Neutrophil (primary cell): ENCODE results near the gene SDF4.

Experiments used
- H3K27ac ChIP-seq: fragments of 200-600 bp; sonication (generic); 2 replicates; pipeline ENCODE4 v1.5.1; 2016; ENCODE audit warnings: mild to moderate bottlenecking, moderate library complexity
- H3K27me3 ChIP-seq: fragments of 200-600 bp; sonication (generic); 2 replicates; pipeline ENCODE4 v1.6.0; 2016; ENCODE audit warnings: mild to moderate bottlenecking
- H3K36me3 ChIP-seq: fragments of 200-600 bp; sonication (generic); 2 replicates; pipeline ENCODE4 v1.5.1; 2017
- H3K4me1 ChIP-seq, 2 experiments: fragments of 200-600 bp in 1 of 2; sonication (generic) in 1 of 2; 1 replicate in 1 of 2; 2 replicates in 1 of 2; pipeline versions ENCODE4 v1.5.1 to v1.6.1; 2013 to 2016; ENCODE audit warnings: low read depth in 1 of 2, low read length in 1 of 2, mild to moderate bottlenecking in 1 of 2, moderate library complexity in 1 of 2; ENCODE audit not compliant: control insufficient read depth in 1 of 2, insufficient read depth in 1 of 2
- H3K4me3 ChIP-seq, 2 experiments: fragments of 200-600 bp in 1 of 2; sonication (generic) in 1 of 2; 1 replicate in 1 of 2; 2 replicates in 1 of 2; pipeline ENCODE4 v1.5.1; 2013 to 2016; ENCODE audit warnings: low read depth in 1 of 2, low read length in 1 of 2, mild to moderate bottlenecking in 1 of 2, moderate library complexity in 1 of 2
- H3K9me3 ChIP-seq: fragments of 200-600 bp; sonication (generic); 2 replicates; pipeline ENCODE4 v1.5.1; 2016
- CTCF ChIP-seq: fragments of 200-600 bp; sonication (generic); IDR thresholded peaks from 2 replicates; pipeline ENCODE4 v1.5.1; 2016; ENCODE audit warnings: antibody characterized with exemption

The SDF4 gene

GRCh38 chr1:1215080-1215676 is 16.6 kb downstream of the SDF4 start:
- Histone ChIP-seq H3K9me3 (no peaks in the 10 kb centered on the region), H3K27me3 (peaks cover 52% of the 10 kb centered on the region), H3K36me3 (peaks cover 51% of the 10 kb centered on the region), H3K4me3 (no peak overlapping the region), H3K27ac (no peak overlapping the region), H3K4me1 (peaks cover 0 to 11% of the 10 kb centered on the region in 2 experiments)
- no peak for TF ChIP-seq CTCF

- H3K4me3 ChIP-seq: no peak within 1 kb of the TSS
- peaks cover 35% of the 10 kb centered on the region for H3K36me3 ChIP-seq
- H3K27ac ChIP-seq: no peak within 1 kb of the TSS
- TF ChIP-seq CTCF: no peak
- peaks cover 0 to 11% of the 10 kb centered on the region in 2 experiments for H3K4me1 ChIP-seq
- H3K9me3 ChIP-seq: no peaks in the 10 kb centered on the region
- peaks cover 67% of the 10 kb centered on the region for H3K27me3 ChIP-seq
Measured at GRCh38 chr1:1213345-1214265, 18.2 kb downstream of the SDF4 start, which contains the start of gene TNFRSF4. Gene TNFRSF4, minus strand, starts transcription at chr1:1214153. Its CDS starts 26 bp downstream, at chr1:1214127.

GRCh38 chr1:1212780-1213344 is 18.9 kb downstream of the SDF4 start:
- peaks cover 0 to 11% of the 10 kb centered on the region in 2 experiments for H3K4me1 ChIP-seq
- no peak for TF ChIP-seq CTCF
- H3K36me3 ChIP-seq: peaks cover 28% of the 10 kb centered on the region
- peaks cover 75% of the 10 kb centered on the region for H3K27me3 ChIP-seq
- H3K4me3 ChIP-seq: no peak overlapping the region
- H3K27ac ChIP-seq: no peak overlapping the region
- no peaks in the 10 kb centered on the region for H3K9me3 ChIP-seq

GRCh38 chr1:1211541-1212441 is 20.0 kb downstream of the SDF4 start:
- Histone ChIP-seq H3K4me1 (peaks cover 0 to 11% of the 10 kb centered on the region in 2 experiments), H3K27ac (no peak overlapping the region), H3K4me3 (no peak overlapping the region), H3K27me3 (peaks cover 86% of the 10 kb centered on the region), H3K36me3 (peaks cover 17% of the 10 kb centered on the region), H3K9me3 (no peaks in the 10 kb centered on the region)
- TF ChIP-seq CTCF: no peak
